PC-3 (cell line): Measurements from ENCODE around the gene CCDC167. TPM values are rescaled to one million over a fixed set of nuclear protein-coding genes. Genes with fewer than 3 reads are reported as not detected.

Experiments
- ATAC-seq: fragments of 200-7000 bp; cut with Tn5 transposase; 2 replicates; pipeline ENCODE4 v1.9.1; 2020; ENCODE audit warnings: mild to moderate bottlenecking, moderate library complexity
- BruUV-seq: library from RNA; stranded (reverse); fragments of 400-500 nt; replicated peaks from 2 replicates; lab custom pipeline; 2021; lab: Mats Ljungman, UMichigan
- CTCF ChIA-PET: fragments of 300-600 bp; sonication (Branson Sonifier 250); formaldehyde crosslinking; loops from one replicate; lab custom pipeline; 2022; ENCODE audit warnings: antibody characterized with exemption; lab: Charles Lee
- POLR2A ChIA-PET: fragments of 300-600 bp; sonication (Branson Sonifier 250); formaldehyde crosslinking; loops from one replicate; lab custom pipeline; 2022; ENCODE audit warnings: antibody characterized with exemption; ENCODE audit not compliant: unreplicated experiment; lab: Charles Lee
- DNase-seq: peaks from one replicate; pipeline ENCODE4 v3.0.0-alpha.2; 2015
- H2AFZ ChIP-seq: fragments of 300-600 bp; sonication (generic); 2 replicates; pipeline ENCODE4 v1.6.0; 2016; ENCODE audit warnings: antibody characterized with exemption, low read length
- H3F3A ChIP-seq: fragments of 300-600 bp; sonication (generic); one replicate; pipeline ENCODE4 v1.6.0; 2017; ENCODE audit warnings: antibody characterized with exemption, low read length, control low read depth, mild to moderate bottlenecking; ENCODE audit not compliant: unreplicated experiment
- H3K27ac ChIP-seq: fragments of 300-600 bp; sonication (generic); 2 replicates; pipeline ENCODE4 v1.5.1; 2016; ENCODE audit warnings: mild to moderate bottlenecking, low read length
- H3K27me3 ChIP-seq: fragments of 300-600 bp; sonication (generic); 2 replicates; pipeline ENCODE4 v1.6.1; 2016; ENCODE audit warnings: low read length, mixed read lengths
- H3K36me3 ChIP-seq: fragments of 300-600 bp; sonication (generic); 2 replicates; pipeline ENCODE4 v1.6.1; 2016; ENCODE audit warnings: low read depth, mixed run types, low read length, mixed read lengths
- H3K4me1 ChIP-seq: fragments of 300-600 bp; sonication (generic); 2 replicates; pipeline ENCODE4 v1.5.1; 2016; ENCODE audit warnings: low read length; ENCODE audit not compliant: insufficient read depth
- H3K4me2 ChIP-seq: fragments of 300-600 bp; sonication (generic); 2 replicates; pipeline ENCODE4 v1.6.0; 2016; ENCODE audit warnings: low read length
- H3K4me3 ChIP-seq: fragments of 300-600 bp; sonication (generic); 2 replicates; pipeline ENCODE4 v1.5.1; 2016; ENCODE audit warnings: mild to moderate bottlenecking, low read length, mixed read lengths
- H3K79me2 ChIP-seq: fragments of 300-600 bp; sonication (generic); 2 replicates; pipeline ENCODE4 v1.6.1; 2017; ENCODE audit warnings: low read length, mixed read lengths
- H3K9ac ChIP-seq: fragments of 300-600 bp; sonication (generic); 2 replicates; pipeline ENCODE4 v1.6.0; 2016; ENCODE audit warnings: mild to moderate bottlenecking, low read length
- H3K9me2 ChIP-seq: fragments of 300-600 bp; sonication (generic); replicated peaks from 2 replicates; pipeline ENCODE4 v1.6.1; 2016; ENCODE audit warnings: mixed run types, low read length, mixed read lengths
- H3K9me3 ChIP-seq: fragments of 300-600 bp; sonication (generic); 2 replicates; pipeline ENCODE4 v1.6.1; 2016; ENCODE audit warnings: low read length, mixed read lengths
- H4K20me1 ChIP-seq: fragments of 300-600 bp; sonication (generic); 2 replicates; pipeline ENCODE4 v1.6.1; 2016; ENCODE audit warnings: low read length, mixed read lengths
- EZH2 ChIP-seq: fragments of 300-600 bp; sonication (generic); IDR thresholded peaks from one replicate; pipeline ENCODE4 v1.6.1; 2017; ENCODE audit warnings: antibody characterized with exemption, mild to moderate bottlenecking, low read length; ENCODE audit not compliant: unreplicated experiment
- EZH2phosphoT487 ChIP-seq: fragments of 300-600 bp; sonication (generic); IDR thresholded peaks from 2 replicates; pipeline ENCODE4 v1.6.1; 2018; ENCODE audit warnings: mild to moderate bottlenecking, antibody characterized with exemption, low read length, borderline replicate concordance
- intact Hi-C: fragments of 100-400 bp; cut with micrococcal nuclease; formaldehyde crosslinking; loops from 2 replicates; pipeline ENCODE4 v1.9.0; 2023
- total RNA-seq: library from RNA; depleted of rRNA; stranded (reverse); fragments of >200 nt; gene quantifications from 2 replicates; pipeline ENCODE4 v1.2.3, GENCODE V29; 2014
- TF ChIP-seq, protein P1 (sequence below): fragments of 300-600 bp; sonication (generic); conservative IDR thresholded peaks from 2 replicates; pipeline ENCODE4 v1.5.1; 2017; ENCODE audit warnings: antibody characterized with exemption, low read depth, mild to moderate bottlenecking, low read length

Gene CCDC167
- total RNA-seq, 1 experiment from 2014 or later, result 56.9 TPM

DNA sequence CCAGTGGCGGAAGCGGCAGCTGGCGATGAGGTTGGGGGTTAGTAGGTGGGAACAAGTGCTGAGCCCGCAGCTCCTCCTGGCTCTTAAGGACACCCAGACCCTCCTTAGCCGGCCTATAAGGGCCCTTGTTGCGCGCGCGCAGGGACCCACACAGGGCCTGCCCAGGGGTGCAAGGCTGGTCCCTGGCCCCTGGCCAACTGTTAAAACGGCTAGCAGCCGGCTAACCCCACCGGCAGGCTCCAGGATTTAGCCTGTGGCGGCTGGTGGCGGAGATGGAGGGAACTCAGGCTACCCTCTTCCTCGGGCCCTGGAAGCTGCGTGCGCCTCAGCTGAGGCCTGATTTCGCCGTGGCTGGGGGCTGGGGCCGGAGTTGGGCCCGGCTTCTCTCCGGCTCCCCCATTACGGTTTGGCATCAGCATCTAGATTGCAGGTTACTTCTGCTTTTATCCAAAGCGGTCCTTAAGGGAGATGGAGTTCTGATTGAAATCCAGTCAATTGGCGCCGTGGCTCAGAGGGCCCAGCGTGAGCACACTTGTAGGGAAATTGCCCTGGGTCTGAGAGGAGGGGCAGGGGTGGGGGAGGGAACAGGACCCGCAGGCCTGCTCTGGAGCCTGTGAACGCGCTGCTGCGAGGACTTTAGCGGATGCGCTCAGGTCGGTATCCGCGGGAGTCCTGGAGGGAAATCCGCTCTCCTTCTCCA is 36.9 kb upstream of the CCDC167 start:
- TF ChIP-seq EZH2phosphoT487 (no peak), EZH2 (no peak)
- TF ChIP-seq, protein P1, sequence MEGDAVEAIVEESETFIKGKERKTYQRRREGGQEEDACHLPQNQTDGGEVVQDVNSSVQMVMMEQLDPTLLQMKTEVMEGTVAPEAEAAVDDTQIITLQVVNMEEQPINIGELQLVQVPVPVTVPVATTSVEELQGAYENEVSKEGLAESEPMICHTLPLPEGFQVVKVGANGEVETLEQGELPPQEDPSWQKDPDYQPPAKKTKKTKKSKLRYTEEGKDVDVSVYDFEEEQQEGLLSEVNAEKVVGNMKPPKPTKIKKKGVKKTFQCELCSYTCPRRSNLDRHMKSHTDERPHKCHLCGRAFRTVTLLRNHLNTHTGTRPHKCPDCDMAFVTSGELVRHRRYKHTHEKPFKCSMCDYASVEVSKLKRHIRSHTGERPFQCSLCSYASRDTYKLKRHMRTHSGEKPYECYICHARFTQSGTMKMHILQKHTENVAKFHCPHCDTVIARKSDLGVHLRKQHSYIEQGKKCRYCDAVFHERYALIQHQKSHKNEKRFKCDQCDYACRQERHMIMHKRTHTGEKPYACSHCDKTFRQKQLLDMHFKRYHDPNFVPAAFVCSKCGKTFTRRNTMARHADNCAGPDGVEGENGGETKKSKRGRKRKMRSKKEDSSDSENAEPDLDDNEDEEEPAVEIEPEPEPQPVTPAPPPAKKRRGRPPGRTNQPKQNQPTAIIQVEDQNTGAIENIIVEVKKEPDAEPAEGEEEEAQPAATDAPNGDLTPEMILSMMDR, result no peak
- Histone ChIP-seq H3K4me1 (no peaks in the 10 kb centered on the region), H3K9ac (no peak overlapping the region), H3K9me2 (no peaks in the 10 kb centered on the region), H3K27me3 (peaks cover 13% of the 10 kb centered on the region; the same call in 1 of the 2 replicates), H3K4me3 (peak overlapping the region; percentile 59), H3F3A (no peaks in the 10 kb centered on the region), H4K20me1 (no peaks in the 10 kb centered on the region), H3K9me3 (no peaks in the 10 kb centered on the region), H2AFZ (peak overlapping the region; percentile 77), H3K4me2 (peak overlapping the region; percentile 81), H3K27ac (no peak overlapping the region), H3K79me2 (no peaks in the 10 kb centered on the region), H3K36me3 (no peaks in the 10 kb centered on the region)
- no TSS peak for BruUV-seq
- DNase-seq, result no peak
- POLR2A ChIA-PET, result no interaction called here
- CTCF ChIA-PET, result no interaction called here
- ATAC-seq, result no peak
- intact Hi-C loops, result no loop called here

DNA sequence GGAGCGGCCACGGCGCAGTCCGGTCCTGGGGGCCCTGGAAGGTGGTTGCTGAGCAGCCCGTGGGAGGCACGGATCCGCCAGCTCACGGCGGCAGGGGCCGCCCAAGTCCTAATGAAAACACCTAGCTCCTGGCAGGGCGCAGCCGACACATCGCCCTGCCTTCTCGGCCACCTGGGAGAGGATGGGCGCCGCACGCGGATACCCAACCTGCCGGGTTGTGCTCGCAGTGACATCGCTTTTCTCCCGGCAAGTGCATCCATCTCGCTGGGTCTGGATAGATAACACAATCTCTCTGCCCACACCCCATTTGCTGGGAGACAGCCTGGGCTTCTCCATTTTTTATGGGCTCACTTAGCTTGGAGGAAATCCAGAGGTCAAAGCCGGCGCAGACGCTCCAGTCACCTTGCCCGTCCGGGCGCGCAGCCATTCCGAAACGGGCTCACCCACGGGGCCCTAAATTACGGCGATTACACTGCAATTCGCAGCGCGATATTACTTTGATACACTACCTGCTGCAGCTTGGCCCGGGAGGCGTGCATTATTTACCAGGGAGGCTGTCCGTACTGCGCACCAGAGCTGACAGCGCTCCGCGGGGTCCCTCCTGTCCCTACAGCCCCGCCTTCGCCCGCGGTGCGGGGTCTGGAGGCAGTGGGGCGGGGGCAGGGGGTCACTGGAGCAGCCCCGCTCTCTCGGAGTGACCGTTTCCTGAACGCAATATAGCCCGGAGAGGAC is 36.2 kb upstream of the CCDC167 start:
- no peak overlapping the region for H3K27ac ChIP-seq
- ATAC-seq, result peak; percentile 52
- H3K9me2 ChIP-seq, result no peaks in the 10 kb centered on the region
- POLR2A ChIA-PET, result no interaction called here
- H3K79me2 ChIP-seq, result no peaks in the 10 kb centered on the region
- H3K9ac ChIP-seq, result no peak overlapping the region
- no TSS peak for BruUV-seq
- no peaks in the 10 kb centered on the region for H4K20me1 ChIP-seq
- TF ChIP-seq EZH2, result no peak
- TF ChIP-seq, protein P1, result peak; percentile 40; the same call in 1 of the 2 replicates
- TF ChIP-seq EZH2phosphoT487, result no peak
- no peaks in the 10 kb centered on the region for H3K9me3 ChIP-seq
- DNase-seq, result peak; percentile 40
- intact Hi-C loops, result no loop called here
- no peaks in the 10 kb centered on the region for H3K36me3 ChIP-seq
- peak overlapping the region; percentile 59 for H3K4me3 ChIP-seq
- CTCF ChIA-PET, result no interaction called here
- H3K4me2 ChIP-seq, result peak overlapping the region; percentile 81
- peaks cover 13% of the 10 kb centered on the region; the same call in 1 of the 2 replicates for H3K27me3 ChIP-seq
- H3K4me1 ChIP-seq, result peaks cover 6% of the 10 kb centered on the region
- H2AFZ ChIP-seq, result peak overlapping the region; percentile 77
- H3F3A ChIP-seq, result no peaks in the 10 kb centered on the region

DNA sequence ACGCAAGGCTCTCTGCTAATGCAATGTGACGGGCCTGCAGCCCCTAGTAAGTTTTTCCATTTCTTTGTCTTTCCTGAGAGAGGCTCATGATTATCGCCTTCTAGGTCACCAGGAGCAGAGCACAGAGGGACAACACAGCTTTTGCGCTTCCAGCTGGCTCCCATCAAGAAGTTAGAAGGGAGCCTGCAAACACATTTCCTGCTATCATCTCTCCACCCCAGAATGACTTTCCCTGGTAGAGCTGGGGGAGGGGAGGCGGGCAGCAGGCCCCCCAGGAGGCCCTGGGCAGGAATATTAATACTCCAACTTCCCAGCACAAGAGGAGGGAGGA is 35.7 kb upstream of the CCDC167 start:
- Histone ChIP-seq H3K4me2 (peak overlapping the region; percentile 81), H3K27ac (no peak overlapping the region), H3K27me3 (peaks cover 13% of the 10 kb centered on the region; the same call in 1 of the 2 replicates), H3K9me3 (no peaks in the 10 kb centered on the region), H3K36me3 (no peaks in the 10 kb centered on the region), H3K9ac (no peak overlapping the region), H4K20me1 (no peaks in the 10 kb centered on the region), H3F3A (no peaks in the 10 kb centered on the region), H3K4me3 (peak overlapping the region; percentile 59; the same call in 1 of the 2 replicates), H3K79me2 (no peaks in the 10 kb centered on the region), H3K9me2 (no peaks in the 10 kb centered on the region), H3K4me1 (peaks cover 10% of the 10 kb centered on the region), H2AFZ (no peak overlapping the region)
- no peak for ATAC-seq
- CTCF ChIA-PET, result no interaction called here
- no TSS peak for BruUV-seq
- DNase-seq, result no peak
- TF ChIP-seq, protein P1, result no peak
- no peak for TF ChIP-seq EZH2phosphoT487
- no peak for TF ChIP-seq EZH2
- intact Hi-C loops, result no loop called here
- POLR2A ChIA-PET, result no interaction called here
